Muscle layer of colon (tissue), 2 donors: ENCODE results near the gene CDK19.

Experiments used
- H3K27ac ChIP-seq: one replicate; pipeline ENCODE4 v1.7.0; 2013; ENCODE audit warnings: low read depth, mild to moderate bottlenecking, low read length, moderate library complexity
- H3K27me3 ChIP-seq, 2 donors: one replicate each; pipeline ENCODE4 v1.7.0; 2013; ENCODE audit warnings: low read length in 2 of 2, mild to moderate bottlenecking in 2 of 2; ENCODE audit not compliant: insufficient read depth in 2 of 2, control insufficient read depth in 1 of 2
- H3K36me3 ChIP-seq: one replicate; pipeline ENCODE4 v1.7.0; 2013; ENCODE audit warnings: mild to moderate bottlenecking, low read length; ENCODE audit not compliant: insufficient read depth
- H3K4me1 ChIP-seq: one replicate; pipeline ENCODE4 v1.7.0; 2013; ENCODE audit warnings: mild to moderate bottlenecking, low read length; ENCODE audit not compliant: insufficient read depth
- H3K4me3 ChIP-seq, 2 donors: one replicate each; pipeline ENCODE4 v1.7.0; 2013; ENCODE audit warnings: low read length in 2 of 2, low read depth in 1 of 2, mild to moderate bottlenecking in 1 of 2, moderate library complexity in 1 of 2
- H3K9ac ChIP-seq: one replicate; pipeline ENCODE4 v1.7.0; 2013; ENCODE audit warnings: low read length
- H3K9me3 ChIP-seq: one replicate; pipeline ENCODE4 v1.7.0; 2013; ENCODE audit warnings: mild to moderate bottlenecking, low read length
- donor health status: abdominal sarcoma.
- donor health status: Adenocarcinoma of cecum.

Gene CDK19

GRCh38 chr6:110833831-110834230 lies 18.6 kb upstream of the CDK19 start:
- H3K4me3 ChIP-seq: no peak overlapping the region
- H3K9me3 ChIP-seq: no peaks in the 10 kb centered on the region
- H3K27ac ChIP-seq: no peak overlapping the region

GRCh38 chr6:110831405-110831804 lies 16.1 kb upstream of the CDK19 start:
- peaks cover 4% of the 10 kb centered on the region for H3K4me1 ChIP-seq
- H3K4me3 ChIP-seq: no peak overlapping the region
- no peaks in the 10 kb centered on the region for H3K27me3 ChIP-seq
- no peak overlapping the region for H3K9ac ChIP-seq
- no peaks in the 10 kb centered on the region for H3K36me3 ChIP-seq
- no peak overlapping the region for H3K27ac ChIP-seq
- H3K9me3 ChIP-seq: no peaks in the 10 kb centered on the region

More at GRCh38 chr6:110833831-110834230, 18.6 kb upstream of the CDK19 start:
- no peaks in the 10 kb centered on the region for H3K4me1 ChIP-seq
- H3K27me3 ChIP-seq: no peaks in the 10 kb centered on the region
- no peaks in the 10 kb centered on the region for H3K36me3 ChIP-seq
- H3K9ac ChIP-seq: no peak overlapping the region

GRCh38 chr6:110828396-110828795 lies 13.1 kb upstream of the CDK19 start:
- no peak overlapping the region for H3K4me3 ChIP-seq
- no peaks in the 10 kb centered on the region for H3K36me3 ChIP-seq
- no peak overlapping the region for H3K27ac ChIP-seq
- H3K9ac ChIP-seq: no peak overlapping the region
- peaks cover 7% of the 10 kb centered on the region for H3K4me1 ChIP-seq
- no peaks in the 10 kb centered on the region for H3K9me3 ChIP-seq
- H3K27me3 ChIP-seq: no peaks in the 10 kb centered on the region

GRCh38 chr6:110826236-110827129 lies 11.2 kb upstream of the CDK19 start:
- Histone ChIP-seq H3K4me1 (peaks cover 13% of the 10 kb centered on the region), H3K9me3 (no peaks in the 10 kb centered on the region), H3K36me3 (no peaks in the 10 kb centered on the region), H3K27ac (peak overlapping the region; percentile 27), H3K4me3 (no peak overlapping the region), H3K9ac (no peak overlapping the region), H3K27me3 (no peaks in the 10 kb centered on the region)

GRCh38 chr6:110823146-110823545 lies 7.9 kb upstream of the CDK19 start:
- H3K27me3 ChIP-seq: no peaks in the 10 kb centered on the region

GRCh38 chr6:110822249-110822648 lies 7.0 kb upstream of the CDK19 start:
- Histone ChIP-seq H3K9ac (no peak overlapping the region), H3K36me3 (no peaks in the 10 kb centered on the region), H3K4me3 (no peak overlapping the region), H3K9me3 (no peaks in the 10 kb centered on the region), H3K4me1 (peaks cover 13% of the 10 kb centered on the region), H3K27ac (no peak overlapping the region), H3K27me3 (no peaks in the 10 kb centered on the region)

More at GRCh38 chr6:110823146-110823545, 7.9 kb upstream of the CDK19 start:
- Histone ChIP-seq H3K4me1 (peaks cover 13% of the 10 kb centered on the region), H3K4me3 (no peak overlapping the region), H3K27ac (no peak overlapping the region), H3K36me3 (no peaks in the 10 kb centered on the region), H3K9ac (no peak overlapping the region), H3K9me3 (no peaks in the 10 kb centered on the region)

DNA sequence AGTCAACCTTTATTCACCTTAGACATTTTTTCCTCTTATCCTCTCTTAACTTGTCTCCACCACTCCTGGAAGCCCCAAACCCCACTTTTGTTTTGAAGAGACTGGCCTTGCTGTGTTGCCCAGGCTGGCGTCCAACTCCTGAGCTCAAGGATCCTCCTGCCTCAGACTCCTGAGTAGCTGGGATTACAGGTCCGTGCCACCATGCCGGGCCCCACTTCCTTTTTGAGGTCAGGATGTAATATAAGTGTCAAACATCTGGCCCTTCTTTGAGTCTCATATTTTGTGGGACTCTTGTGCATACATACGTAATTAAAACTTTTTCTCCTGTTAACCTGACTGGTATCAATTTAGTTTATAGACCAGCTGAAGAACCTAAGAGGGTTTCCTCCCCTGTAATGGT lies 1.4 kb upstream of the CDK19 start:
- Histone ChIP-seq H3K9ac (no peak overlapping the region), H3K36me3 (no peaks in the 10 kb centered on the region), H3K27ac (no peak overlapping the region), H3K9me3 (no peaks in the 10 kb centered on the region), H3K27me3 (no peaks in the 10 kb centered on the region), H3K4me1 (peaks cover 10% of the 10 kb centered on the region), H3K4me3 (no peak overlapping the region)

DNA sequence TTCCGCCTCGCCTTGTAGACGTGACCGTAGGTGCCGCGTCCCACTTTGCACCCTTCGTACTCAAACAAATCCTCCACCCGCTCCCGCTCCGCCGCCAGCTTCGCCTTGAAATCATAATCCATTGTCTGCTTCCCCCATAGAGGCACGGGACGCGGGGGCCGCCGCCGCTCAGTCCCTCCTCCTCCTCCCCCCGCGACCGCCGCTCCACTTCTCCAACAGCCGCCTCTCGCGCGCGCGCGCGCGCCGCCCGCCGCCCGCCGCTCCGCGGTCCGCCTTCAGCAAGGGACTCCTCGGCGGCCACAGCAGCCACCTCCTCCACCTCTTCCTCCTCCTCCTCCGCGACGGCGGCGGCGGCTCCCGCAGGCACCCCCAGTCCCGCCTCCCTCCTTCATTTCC lies 256 bp downstream of the CDK19 start:
- H3K9ac ChIP-seq: peak overlapping the region; percentile 65
- peak overlapping the region; percentile 82 for H3K27ac ChIP-seq
- H3K4me1 ChIP-seq: peaks cover 9% of the 10 kb centered on the region
- no peaks in the 10 kb centered on the region for H3K27me3 ChIP-seq
- no peaks in the 10 kb centered on the region for H3K9me3 ChIP-seq
- no peaks in the 10 kb centered on the region for H3K36me3 ChIP-seq
- H3K4me3 ChIP-seq: peak overlapping the region; percentile 78 to 98

- H3K4me1 ChIP-seq: peaks cover 9% of the 10 kb centered on the region
Measured at GRCh38 chr6:110814102-110815014, 911 bp downstream of the CDK19 start.

GRCh38 chr6:110813338-110814101 lies 1.7 kb downstream of the CDK19 start:
- Histone ChIP-seq H3K4me3 (peak overlapping the region; percentile 78 to 98), H3K27ac (no peak overlapping the region), H3K9me3 (no peaks in the 10 kb centered on the region), H3K9ac (peak overlapping the region; percentile 65), H3K36me3 (no peaks in the 10 kb centered on the region), H3K4me1 (peaks cover 9% of the 10 kb centered on the region), H3K27me3 (no peaks in the 10 kb centered on the region)

More at GRCh38 chr6:110814102-110815014, 911 bp downstream of the CDK19 start:
- no peaks in the 10 kb centered on the region for H3K27me3 ChIP-seq
- peak overlapping the region; percentile 78 to 98 for H3K4me3 ChIP-seq
- H3K36me3 ChIP-seq: no peaks in the 10 kb centered on the region
- peak overlapping the region; percentile 65 for H3K9ac ChIP-seq
- H3K27ac ChIP-seq: peak overlapping the region; percentile 82
- no peaks in the 10 kb centered on the region for H3K9me3 ChIP-seq

GRCh38 chr6:110812719-110813118 lies 2.5 kb downstream of the CDK19 start:
- H3K9ac ChIP-seq: no peak overlapping the region
- H3K4me1 ChIP-seq: peaks cover 9% of the 10 kb centered on the region
- H3K27me3 ChIP-seq: no peaks in the 10 kb centered on the region
- H3K36me3 ChIP-seq: no peaks in the 10 kb centered on the region
- no peaks in the 10 kb centered on the region for H3K9me3 ChIP-seq
- H3K27ac ChIP-seq: no peak overlapping the region
- no peak overlapping the region for H3K4me3 ChIP-seq
